ENCODE results near the gene TBC1D9B.
A peak's percentile ranks its signal among the peaks of the same experiment; 100 is the strongest.

Gene TBC1D9B

DNA sequence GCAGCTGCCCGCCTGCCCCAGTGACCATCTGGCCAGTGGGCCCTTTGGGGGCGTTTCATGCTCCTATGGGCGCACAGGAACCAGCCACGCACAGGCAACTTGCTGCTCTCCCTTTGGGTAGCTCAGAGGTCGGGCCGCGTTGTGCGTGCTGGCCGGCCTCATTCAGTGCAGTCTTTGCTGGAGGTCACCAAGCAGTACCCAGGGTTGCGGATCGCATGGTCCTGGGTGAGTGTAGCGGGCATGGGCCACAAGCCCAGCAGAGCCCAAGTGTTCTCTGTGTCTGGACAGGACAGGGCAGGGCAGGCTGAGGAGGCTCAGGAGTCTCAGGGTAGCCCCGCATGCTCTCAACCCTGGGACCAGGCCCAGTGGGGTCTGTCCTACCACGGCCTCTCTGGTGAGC, 39.2 kb downstream of the TBC1D9B start:
- no peak for DNase-seq

DNA sequence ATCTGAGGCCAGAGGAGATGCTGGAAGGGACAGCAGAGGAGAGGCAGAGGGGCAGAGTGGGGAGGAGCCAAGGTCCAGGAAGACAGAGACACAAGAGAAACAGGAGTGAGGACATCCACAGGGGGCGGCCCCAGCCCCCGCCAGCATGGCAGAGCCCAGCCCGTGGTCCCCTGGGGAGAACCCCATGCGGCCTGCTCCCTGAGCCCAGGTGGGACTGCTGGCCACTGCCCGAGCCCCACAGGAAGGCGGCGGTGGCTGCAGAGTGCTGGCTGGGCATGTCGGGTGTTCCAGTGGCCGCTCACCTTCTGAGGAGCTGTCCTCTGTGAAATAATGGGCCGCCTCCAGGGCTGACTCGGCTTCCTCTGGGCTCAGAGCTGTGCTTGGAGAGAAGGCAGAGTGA, 40.2 kb downstream of the TBC1D9B start:
- no peak for DNase-seq

DNA sequence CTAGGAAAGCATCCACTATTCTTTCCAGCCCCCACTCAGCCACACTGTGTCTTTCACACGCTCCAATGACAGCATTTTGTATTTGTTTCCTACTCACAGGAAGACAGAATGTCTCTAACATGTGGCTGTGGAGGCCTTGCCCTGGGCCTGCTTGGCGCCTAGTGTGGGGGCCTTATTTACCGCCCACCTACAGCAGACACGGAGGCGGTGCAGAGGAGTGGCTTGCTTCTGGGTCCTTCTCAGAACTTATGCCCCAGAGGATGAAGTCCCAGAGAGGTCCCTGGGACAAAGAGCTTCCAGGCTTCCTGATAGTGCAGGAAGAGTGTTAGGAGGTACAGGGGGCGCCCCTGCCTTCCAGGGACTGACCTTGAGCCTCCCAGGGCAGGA, 40.6 kb downstream of the TBC1D9B start:
- DNase-seq = no peak

DNA sequence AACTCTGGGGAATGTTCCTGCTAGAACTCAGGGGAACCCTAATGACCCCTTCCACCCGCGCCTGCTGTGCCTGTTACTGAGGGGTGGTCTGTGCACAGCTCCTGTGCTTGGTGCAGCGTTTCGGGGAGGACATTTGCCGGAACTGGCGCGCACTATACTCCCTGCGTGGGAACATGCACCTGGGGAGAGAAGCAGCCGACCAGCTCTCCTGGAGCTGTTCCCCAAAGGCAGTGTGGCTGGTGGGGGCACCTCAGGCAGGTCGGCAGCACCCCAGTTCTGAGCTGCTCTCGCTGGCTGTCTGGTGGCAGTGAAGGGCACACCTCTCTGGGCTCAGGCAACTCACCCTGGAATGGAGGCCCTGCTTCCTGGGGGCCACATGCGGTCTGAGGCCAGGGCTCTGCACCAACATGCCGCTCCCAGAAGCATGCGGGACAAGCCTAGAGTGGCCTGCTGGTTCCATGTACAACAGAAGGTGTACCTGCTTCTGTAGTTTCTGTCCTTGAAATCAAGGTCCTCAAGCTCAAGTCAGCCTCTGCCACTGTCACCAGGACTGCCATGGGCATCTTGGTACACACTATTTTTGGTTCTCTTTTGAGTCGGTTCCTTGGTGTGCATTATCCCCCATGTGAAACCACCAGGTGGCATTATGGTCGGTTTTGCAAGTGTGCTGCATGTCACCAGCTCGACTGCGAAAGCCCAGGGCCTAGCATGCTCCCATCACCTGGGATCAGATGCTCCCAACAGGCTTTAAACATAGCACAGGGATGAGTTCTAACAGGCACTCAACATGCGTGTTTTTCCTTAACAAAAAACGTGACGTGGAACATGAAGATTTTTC, 41.2 kb downstream of the TBC1D9B start:
- DNase-seq = no peak

DNA sequence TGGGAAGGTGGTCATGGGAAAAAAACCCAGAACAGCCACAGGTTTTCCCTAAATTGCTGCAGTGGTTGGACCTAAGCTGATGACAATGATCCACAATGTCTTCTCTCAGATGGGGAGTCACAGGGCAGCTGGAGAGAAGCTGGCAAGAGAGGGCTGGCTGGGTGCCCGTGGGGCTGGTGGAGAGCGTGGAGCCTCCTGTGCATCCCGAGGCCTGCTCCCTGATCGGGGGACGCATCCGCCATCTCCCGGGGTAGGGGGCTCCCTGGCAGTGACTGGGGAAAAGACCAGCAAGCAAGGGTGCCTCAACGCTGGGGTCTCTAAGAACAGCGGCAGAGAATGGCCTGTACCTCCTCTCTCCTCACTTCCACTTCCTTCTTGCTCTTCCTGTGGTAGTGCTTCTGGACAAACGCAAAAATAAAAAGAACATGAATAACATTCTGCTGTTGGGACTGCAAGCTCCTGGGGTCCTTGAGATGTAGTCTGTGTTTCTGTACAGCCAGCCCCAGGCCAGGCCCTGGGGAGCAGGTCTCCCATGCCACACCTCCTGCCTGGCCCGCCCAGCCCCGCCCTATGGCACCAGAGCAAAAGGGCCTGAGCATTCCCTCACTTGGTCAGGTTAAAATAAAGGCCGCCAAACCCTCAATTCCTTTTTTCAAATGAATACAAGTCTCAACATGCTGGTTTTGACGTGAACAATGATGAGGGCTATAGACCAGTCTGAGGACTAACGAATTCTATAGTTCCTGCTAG, 42.0 kb downstream of the TBC1D9B start:
- no peak for DNase-seq

DNA sequence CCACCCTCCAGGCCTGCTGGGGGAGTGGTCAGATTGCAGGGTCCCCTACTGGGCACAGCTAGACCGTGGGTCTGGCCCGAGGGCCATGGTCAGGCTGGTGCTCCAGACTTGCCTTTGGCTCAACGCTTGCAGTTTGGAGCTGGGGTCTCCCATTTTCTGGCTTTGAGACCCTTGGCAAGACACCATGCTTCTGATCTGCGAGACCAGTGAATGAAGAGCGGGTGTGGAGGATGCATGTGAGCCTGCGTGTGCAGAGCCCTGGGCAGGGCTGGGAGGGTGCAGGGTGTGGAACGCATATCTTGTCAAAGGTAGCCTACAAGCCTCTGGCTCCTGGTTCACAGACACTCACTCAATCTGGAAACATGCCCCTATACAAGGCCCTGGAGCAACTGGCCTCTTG, 43.0 kb downstream of the TBC1D9B start:
- no peak for DNase-seq

DNA sequence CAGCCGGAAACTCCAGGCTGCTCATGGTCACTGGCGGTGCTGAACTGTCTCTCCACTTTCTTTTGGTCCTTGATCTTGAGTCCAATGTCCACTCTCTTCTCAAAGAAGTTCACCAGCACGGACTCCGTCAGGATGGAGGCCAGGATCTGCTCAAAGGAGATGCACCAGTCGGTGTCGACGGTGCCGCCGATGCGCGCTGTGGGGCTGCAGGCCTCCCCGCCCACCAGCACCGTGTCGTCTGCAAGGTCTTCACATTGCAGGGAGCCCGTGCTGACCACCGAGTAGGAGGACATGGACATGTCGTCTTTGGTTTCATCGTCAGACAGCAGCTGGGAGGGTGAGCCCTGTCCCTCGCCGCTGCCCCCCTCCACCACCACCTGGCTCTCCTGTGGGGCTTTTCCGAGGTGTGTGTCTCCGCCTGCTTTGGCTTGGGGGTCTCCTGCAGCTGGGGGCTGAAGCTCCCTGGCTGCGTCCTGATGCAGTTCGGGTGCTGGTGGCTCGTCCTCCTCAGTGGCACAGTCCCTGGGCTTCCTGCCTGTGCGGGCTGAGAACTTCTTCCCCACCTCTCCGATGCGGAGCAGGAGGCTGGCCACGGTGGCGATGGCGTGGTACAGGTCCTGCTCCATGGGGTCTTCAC, 44.1 kb downstream of the TBC1D9B start:
- DNase-seq = no peak

DNA sequence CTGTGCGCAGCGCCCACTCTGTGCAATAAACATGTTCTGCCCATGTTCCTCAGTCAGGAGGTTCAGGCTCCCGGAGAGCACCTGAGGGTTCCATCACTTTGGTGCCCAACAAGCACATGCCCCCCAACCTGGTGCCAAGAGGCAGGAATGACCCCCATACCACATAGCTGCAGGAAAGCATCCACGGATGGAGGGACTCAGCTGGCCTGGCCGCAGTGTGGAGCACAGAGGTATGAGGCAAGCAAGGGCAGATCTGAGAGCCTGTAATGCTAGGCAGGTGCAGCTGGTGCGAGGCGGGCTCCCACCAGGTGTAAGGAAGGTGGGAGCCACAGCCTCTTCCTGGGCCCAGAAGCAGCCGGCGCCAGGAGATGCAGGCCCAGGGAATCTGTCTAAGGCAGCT, 44.8 kb downstream of the TBC1D9B start:
- no peak for DNase-seq

DNA sequence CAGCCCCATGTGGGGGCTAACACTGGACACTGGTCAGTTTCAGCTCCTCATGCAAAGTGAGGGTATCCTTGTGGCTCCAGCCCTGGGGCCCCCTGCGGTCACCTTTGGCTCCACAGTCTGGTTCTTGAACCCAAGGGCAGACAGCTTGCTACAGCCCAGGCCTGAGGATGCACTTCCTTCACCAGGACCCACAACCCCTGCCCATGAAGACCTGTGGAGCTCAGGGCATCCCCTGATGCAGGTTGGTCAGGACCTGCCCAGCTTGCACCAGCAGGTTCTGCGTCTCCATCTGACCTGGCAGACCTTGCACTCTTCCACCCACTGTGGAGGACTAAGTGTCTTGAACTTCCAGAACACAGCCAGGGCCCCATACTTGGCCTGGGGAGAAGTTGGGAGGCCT, 45.4 kb downstream of the TBC1D9B start:
- DNase-seq = no peak

DNA sequence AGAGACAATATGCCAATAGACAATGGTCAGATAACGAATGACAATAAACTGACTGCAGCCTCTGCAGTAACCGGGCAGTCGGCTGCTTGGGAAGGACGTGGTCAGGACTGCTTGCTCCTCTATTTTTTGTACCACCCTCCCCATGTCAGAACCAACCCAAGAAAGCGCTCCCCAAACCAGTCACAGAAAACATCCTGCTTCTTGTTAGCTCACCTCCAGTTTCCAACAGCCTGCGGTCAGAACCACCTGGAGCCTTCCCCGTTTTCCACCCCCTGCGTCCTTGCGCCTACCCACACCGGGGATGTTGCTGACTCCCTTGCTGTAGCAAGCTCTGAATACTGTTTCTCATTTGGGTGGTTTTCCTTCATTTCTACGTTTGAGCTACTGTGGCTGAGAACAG, 47.4 kb downstream of the TBC1D9B start:
- no peak for DNase-seq

DNA sequence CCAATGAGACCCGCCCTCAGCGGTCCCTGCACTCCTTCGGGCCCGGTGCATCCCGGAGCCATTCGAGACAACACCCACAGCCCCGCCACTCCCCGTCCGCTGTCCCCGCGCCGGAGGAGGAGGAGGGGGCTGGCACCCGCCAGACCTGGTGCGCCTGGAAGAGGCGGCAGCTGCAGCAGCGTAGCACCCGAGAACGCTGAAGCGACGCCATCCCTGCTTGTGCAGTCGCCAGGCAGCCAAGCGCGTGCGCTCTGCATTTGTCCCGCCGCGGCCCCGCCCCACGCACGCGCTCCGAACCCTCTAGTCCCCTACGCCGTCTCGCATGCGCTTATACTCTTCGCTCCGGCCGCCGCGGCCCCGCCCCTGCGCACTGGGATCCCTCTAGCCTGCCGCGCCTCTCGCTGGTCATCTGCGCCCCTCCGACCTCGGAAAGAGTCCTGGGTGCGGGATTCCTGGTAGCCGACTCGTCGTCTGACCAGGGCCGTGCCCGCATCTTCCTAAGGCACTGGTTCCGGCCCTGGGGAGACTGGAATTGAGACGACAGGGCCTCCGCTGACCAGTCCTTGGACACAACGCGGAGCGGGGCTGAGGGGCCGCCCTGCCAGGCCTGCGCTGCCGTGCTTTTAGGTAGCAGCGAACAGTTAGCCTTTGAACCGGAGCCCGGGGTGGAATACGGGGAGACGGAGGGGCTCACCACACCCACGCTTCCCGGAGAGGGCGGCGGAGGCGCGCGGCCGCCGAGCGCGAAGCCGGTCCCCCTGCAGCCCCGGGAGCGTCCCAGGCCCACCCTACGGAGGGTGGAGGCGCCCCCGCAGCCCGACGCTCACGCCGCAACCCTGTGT, 48.9 kb downstream of the TBC1D9B start, which contains the start of gene MRNIP:
TSS of gene MRNIP (minus strand) at position 232 of the 842 bp plus-strand sequence. CDS start at position 211, 21 bp downstream.
- peak; percentile 87 for DNase-seq

DNA sequence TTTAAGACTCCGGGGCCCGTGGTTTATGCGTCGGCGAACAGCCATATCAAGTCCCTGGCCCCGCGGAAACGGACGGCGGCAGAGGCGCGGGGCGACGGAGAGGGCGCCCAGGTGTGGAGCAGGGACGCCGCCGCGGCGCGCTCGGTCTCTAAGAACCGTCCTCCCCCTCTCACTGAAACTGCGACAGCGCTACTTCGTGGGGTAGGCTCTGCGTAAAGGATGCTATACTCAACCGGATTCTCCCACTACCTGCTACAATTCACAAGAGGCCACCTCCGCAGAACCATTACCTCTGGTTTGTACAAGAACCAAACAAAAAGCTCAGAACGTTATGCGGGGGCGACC, 49.5 kb downstream of the TBC1D9B start:
- DNase-seq = peak; percentile 45

DNA sequence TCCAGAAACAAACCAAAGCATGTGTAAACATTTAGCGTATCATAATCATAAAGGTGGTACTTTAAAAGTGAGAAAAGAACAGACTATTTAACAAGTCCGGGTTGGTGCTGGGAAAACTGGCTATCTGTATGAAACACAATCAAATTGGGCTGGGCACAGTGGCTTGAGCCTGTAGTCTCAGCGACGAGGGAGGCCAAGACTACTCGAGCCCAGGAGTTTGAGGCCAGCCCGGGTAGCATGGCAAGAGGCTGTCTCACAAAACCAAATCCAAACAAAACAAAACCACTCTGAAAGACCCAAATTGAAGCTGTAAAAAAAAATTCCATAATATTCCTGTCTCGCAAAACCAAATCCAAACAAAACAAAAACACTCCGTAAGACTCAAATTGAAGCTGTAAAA, 53.3 kb downstream of the TBC1D9B start:
- DNase-seq = no peak

DNA sequence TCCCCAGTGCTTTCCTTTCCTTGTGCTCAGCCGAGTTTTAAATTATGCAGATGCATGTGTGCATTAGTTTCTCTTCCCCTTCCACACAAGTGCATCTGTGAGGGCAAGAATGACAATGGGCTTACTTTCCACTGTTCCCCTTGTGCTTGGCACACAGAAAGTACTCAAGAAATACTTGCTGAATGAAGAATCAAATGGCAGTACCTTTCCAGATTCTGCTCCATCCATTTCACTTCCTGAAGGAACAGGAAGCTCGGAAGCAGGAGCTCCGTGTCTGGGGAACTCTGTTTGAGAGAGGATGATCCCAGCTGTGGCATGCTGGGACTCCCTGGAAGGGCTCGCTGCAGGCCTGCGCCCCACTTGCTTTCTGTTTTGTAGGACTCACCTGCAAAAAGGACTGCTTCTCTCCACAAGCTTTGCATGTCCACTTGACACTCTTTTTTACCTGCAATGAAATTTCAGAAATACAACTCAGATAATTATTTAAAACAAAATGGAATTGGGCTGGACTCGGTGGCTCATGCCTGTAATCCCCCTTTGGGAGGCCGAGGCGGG, 54.6 kb downstream of the TBC1D9B start:
- no peak for DNase-seq

DNA sequence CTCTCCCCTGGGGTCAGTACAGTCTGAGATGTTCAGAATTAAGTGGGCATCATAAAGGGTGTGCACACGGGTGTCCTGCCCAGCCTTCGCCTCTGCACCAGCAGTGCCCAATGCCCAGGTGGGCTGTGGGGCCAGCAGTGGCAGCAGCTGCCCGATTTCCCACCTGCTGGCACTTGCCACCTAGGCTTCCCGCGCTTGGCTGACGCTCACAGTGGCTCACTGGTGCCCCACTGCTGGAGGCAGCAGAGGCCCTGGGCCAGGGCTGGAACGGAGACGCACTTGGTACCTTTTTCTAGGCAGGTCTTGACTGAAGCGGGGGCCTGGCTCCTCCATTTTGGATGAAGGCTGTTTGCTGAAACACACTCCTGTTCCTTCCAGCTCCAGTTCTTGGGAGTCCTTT, 66.1 kb downstream of the TBC1D9B start:
- no peak for DNase-seq

DNA sequence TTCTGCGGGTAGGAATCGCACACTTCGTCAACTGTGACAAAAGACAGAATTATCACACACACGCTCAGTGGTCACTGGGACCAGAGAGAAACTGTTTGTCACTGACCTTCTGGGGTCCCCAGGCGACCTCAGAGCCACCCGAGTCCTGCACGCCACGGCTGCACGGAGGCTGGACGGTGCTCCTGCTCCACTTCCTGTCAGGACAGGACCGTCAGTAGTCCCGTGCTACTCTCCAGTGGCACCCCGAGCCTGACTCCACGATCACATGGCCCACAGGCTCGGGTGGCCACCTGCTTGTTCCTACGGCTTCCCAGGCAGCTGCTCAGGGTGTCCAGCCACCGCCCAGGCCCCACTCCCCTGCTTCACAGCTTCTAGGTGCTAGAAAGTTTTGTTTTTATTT, 66.9 kb downstream of the TBC1D9B start:
- DNase-seq = no peak

DNA sequence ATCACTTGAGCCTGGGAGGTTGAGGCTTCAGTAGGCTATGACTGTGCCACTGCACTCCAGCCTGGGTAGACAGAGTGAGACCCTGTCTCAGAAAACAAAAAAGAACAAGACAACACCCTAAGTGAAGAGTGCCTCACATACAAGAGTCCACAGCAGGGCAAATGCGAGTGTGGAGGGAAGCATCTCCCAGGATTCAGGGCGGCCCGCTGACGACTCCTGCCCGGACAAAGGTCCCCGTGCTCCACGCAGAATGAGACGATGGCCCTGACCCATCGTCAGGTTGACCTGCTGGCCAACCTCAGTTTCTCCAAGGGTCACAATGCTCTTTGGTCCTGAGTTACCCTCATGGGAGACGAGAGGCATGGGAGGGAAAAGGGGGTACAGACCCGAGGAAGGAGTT, 67.4 kb downstream of the TBC1D9B start:
- no peak for DNase-seq

DNA sequence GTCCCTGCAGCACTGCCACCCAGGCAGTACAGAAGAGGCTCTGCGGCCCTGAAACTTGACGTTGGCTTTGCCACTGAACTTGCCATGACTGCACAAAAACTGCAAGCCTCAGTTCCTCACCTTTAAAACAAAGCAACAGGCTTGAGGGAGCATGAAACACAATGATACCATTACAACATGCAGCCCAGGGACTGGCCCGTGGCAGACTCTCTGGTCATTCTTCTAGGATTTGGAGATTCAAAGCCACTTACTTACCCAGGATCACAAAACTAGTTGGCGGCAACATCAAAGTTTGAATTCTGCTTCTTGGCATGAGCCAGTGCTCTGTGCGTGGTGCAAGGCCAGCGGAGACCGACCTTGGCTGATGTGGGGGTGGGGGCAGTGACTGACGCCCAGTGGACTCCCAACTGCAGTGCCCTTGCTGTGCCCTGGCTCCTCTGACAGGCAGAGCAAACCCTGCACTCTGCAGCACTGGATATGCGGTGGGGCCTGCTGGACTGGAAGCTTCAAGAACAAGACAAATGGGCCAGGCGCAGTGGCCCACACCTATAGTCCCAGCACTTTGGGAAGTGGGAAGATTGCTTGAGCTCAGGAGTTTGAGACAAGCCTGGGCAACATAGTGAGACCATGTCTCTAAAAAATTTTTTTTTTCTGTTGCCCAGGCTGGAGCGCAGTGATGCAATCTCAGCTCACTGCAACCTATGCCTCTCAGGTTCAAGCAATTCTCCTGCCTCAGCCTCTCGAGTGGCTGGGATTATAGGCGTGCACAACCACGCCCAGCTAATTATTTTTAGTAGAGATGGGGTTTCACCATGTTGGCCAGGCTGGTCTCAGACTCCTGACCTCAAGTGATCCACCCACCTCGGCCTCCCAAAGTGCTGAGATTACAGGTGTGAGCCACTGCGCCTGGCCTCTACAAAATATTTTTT, 68.1 kb downstream of the TBC1D9B start:
- DNase-seq = no peak

DNA sequence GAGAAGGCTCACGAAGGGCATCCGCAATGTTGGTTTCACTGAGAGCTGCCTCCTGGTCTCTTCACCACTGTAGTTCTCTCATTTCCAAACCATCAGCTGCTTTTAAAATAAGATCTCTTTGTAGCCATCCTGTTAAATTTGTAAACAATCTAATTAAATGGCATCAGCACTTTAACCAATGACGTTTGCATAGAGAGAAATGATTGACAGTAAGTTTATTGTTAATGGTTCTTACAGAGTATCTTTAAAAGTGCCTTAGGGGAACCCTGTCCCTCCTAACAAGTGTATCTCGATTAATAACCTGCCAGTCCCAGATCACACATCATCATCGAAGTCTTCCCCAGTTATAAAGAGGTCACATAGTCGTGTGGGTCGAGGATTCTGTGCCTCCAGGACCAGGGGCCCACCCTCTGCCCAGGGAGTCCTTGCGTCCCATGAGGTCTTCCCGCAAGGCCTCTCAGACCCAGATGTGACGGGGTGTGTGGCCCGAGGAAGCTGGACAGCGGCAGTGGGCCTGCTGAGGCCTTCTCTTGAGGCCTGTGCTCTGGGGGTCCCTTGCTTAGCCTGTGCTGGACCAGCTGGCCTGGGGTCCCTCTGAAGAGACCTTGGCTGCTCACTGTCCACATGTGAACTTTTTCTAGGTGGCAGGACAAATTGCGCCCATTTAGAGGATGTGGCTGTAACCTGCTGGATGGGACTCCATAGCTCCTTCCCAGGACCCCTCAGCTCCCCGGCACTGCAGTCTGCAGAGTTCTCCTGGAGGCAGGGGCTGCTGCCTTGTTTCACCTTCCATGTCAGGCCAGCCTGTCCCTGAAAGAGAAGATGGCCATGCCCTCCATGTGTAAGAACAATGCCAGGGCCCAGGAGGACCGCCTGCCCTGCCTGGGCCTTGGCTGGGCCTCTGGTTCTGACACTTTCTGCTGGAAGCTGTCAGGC, 70.4 kb downstream of the TBC1D9B start:
- no peak for DNase-seq
